ENCODE measurements around the gene PHLDA3. TPM values are rescaled to one million over a fixed set of nuclear protein-coding genes. Genes with fewer than 3 reads are reported as not detected.

Gene PHLDA3
- total RNA-seq, 2 experiments from 2014 or later: 0.45 to 0.71 TPM

DNA sequence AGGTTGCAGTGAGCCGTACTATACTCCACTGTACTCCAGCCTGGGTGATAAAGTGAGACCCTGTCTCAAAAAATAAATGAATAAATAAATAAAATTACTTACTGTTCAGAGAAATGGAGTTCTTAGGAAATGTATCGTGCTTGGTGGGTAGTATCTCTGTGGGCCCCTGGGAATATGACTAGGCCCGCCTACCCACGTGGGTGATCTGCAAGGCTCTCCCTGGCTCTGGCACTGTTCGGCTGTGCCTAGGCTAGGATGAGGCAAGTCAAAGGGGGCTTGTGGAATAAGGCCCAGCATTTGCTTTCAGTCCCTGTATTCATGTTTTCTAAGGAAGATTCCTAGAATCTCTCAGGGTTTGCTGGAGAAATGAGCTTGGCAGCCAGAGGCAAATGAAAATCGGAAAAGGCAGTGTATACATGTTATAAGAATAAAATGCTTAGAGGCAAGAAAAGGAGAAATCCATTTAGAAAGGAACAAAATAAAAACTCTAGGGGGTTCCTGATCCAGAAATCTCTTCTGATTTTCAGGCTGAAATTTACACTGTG is 42.5 kb upstream of the PHLDA3 start:
- Mint-ChIP-seq H3K36me3 (ENCODE audit: low read depth) (peaks cover 2% of the 10 kb centered on the region), H3K27me3 (no peaks in the 10 kb centered on the region), H3K27ac (no peak overlapping the region), H3K4me1 (ENCODE audit: low read depth) (peaks cover 31% of the 10 kb centered on the region), H3K9me3 (no peaks in the 10 kb centered on the region), H3K4me3 (no peak overlapping the region)
- no peak overlapping the region for H3K27ac ChIP-seq (ENCODE audit: low read depth in 1 of 2, low read length in 2 of 2)
- CTCF ChIA-PET: interaction anchor here (2.4 to 8.0 kb wide), 3 partner anchors 9 to 64 kb away, joined by 27 to 187 read pairs (median 29); no protein-coding TSS in a partner anchor
- H3K27me3 ChIP-seq (ENCODE audit: control insufficient read depth in 1 of 2, insufficient read depth in 2 of 2, low read length in 2 of 2): no peaks in the 10 kb centered on the region
- intact Hi-C loops (cut with DNase I, micrococcal nuclease): no loop called here
- DNase-seq: no peak
- POLR2A ChIA-PET: interaction anchor here (2.8 kb wide), 1 partner anchor 30 kb away, joined by 36 read pairs; no protein-coding TSS in a partner anchor
- H3K36me3 ChIP-seq (ENCODE audit: insufficient read depth, low read length): no peaks in the 10 kb centered on the region
- H3K4me1 ChIP-seq (ENCODE audit: insufficient read depth, low read length): peaks cover 17% of the 10 kb centered on the region
- TF ChIP-seq, protein P1, sequence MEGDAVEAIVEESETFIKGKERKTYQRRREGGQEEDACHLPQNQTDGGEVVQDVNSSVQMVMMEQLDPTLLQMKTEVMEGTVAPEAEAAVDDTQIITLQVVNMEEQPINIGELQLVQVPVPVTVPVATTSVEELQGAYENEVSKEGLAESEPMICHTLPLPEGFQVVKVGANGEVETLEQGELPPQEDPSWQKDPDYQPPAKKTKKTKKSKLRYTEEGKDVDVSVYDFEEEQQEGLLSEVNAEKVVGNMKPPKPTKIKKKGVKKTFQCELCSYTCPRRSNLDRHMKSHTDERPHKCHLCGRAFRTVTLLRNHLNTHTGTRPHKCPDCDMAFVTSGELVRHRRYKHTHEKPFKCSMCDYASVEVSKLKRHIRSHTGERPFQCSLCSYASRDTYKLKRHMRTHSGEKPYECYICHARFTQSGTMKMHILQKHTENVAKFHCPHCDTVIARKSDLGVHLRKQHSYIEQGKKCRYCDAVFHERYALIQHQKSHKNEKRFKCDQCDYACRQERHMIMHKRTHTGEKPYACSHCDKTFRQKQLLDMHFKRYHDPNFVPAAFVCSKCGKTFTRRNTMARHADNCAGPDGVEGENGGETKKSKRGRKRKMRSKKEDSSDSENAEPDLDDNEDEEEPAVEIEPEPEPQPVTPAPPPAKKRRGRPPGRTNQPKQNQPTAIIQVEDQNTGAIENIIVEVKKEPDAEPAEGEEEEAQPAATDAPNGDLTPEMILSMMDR (IDR thresholded peaks at IDR 0.05): no peak
- no peak overlapping the region for H3K4me3 ChIP-seq (ENCODE audit: low read length)
- H3K9me3 ChIP-seq (ENCODE audit: control insufficient read depth in 1 of 2, insufficient read depth in 1 of 2, low read length in 2 of 2): no peaks in the 10 kb centered on the region
- no peak for ATAC-seq (ENCODE audit: poor library complexity)

DNA sequence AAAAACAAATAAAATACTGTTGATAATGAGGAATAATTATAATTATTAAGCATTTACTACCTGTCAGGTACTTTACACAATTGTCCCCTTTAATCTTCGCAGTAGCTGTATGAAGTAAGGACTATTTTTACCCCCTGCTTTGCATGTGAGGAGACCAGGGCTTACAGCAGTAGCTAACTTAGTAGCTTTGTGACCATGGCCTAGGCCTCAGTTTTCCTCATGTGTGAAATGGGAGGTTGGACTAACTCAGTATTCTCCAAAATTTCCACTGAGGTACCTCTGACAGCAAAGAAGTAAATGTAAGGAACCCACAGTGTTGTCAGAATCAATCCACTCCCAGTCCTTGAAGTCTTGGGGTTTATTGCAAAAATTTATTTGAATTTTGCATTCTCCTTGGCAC is 41.7 kb upstream of the PHLDA3 start:
- Mint-ChIP-seq H3K27me3 (no peaks in the 10 kb centered on the region), H3K4me1 (ENCODE audit: low read depth) (peaks cover 38% of the 10 kb centered on the region), H3K27ac (no peak overlapping the region), H3K36me3 (ENCODE audit: low read depth) (no peaks in the 10 kb centered on the region), H3K9me3 (no peaks in the 10 kb centered on the region), H3K4me3 (no peak overlapping the region)
- peaks cover 25% of the 10 kb centered on the region for H3K4me1 ChIP-seq (ENCODE audit: insufficient read depth, low read length)
- TF ChIP-seq, protein P1 (IDR thresholded peaks at IDR 0.05): no peak
- H3K36me3 ChIP-seq (ENCODE audit: insufficient read depth, low read length): no peaks in the 10 kb centered on the region
- no peaks in the 10 kb centered on the region for H3K27me3 ChIP-seq (ENCODE audit: control insufficient read depth in 1 of 2, insufficient read depth in 2 of 2, low read length in 2 of 2)
- intact Hi-C loops (cut with DNase I, micrococcal nuclease): no loop called here
- ATAC-seq (ENCODE audit: poor library complexity): no peak
- DNase-seq: no peak
- no peak overlapping the region for H3K4me3 ChIP-seq (ENCODE audit: low read length)
- CTCF ChIA-PET: interaction anchor here (8.0 kb wide), 1 partner anchor 31 kb away, joined by 187 read pairs; no protein-coding TSS in a partner anchor
- POLR2A ChIA-PET: no interaction called here
- H3K27ac ChIP-seq (ENCODE audit: low read depth in 1 of 2, low read length in 2 of 2): no peak overlapping the region
- H3K9me3 ChIP-seq (ENCODE audit: control insufficient read depth in 1 of 2, insufficient read depth in 1 of 2, low read length in 2 of 2): no peaks in the 10 kb centered on the region

DNA sequence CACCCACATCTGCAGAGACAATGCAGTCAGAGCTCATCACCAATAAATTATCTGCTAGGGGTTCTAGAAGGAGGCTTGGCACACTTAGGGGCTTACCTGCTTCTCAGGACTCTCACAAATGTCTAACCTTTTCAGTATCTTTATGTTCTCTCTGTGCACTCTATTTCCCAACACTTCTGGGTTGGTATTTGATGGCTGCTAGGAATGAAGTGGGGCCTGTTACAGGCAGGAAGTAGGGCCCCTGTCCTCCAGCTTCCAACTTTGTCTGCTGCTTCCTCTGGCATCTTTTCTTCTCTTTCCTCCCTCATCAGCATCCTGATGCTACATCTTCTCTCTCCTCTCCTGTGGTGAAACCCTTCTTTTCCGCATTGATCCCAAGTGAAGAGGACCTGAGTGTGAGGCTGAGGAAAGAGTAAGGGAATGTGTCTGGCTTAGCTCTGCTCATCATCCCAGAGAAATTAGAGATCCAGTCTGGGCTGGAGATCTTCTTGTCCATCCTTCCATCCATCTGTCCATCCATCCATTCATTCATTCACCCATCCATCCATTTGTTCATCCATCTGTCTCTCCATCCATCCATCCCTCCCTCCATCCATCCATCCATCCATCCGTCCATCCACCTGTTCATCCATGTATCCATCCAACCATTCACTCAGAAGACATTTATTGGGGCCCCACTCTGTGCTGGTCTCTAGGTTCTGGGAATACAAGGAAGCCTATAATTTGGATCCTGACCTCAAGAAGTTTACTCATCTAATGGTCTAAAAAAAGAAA is 40.8 kb upstream of the PHLDA3 start:
- TF ChIP-seq, protein P1 (IDR thresholded peaks at IDR 0.05): no peak
- Mint-ChIP-seq H3K4me3 (peak overlapping the region; percentile 68), H3K9me3 (no peaks in the 10 kb centered on the region), H3K27ac (peak overlapping the region; percentile 42), H3K27me3 (no peaks in the 10 kb centered on the region), H3K4me1 (ENCODE audit: low read depth) (peaks cover 47% of the 10 kb centered on the region), H3K36me3 (ENCODE audit: low read depth) (no peaks in the 10 kb centered on the region)
- ChIA-PET CTCF (interaction anchor here (8.0 kb wide), 1 partner anchor 30 kb away, joined by 187 read pairs; no protein-coding TSS in a partner anchor), POLR2A (no interaction called here)
- Histone ChIP-seq H3K27ac (ENCODE audit: low read depth in 1 of 2, low read length in 2 of 2) (no peak overlapping the region), H3K36me3 (ENCODE audit: insufficient read depth, low read length) (no peaks in the 10 kb centered on the region), H3K4me1 (ENCODE audit: insufficient read depth, low read length) (peaks cover 34% of the 10 kb centered on the region), H3K27me3 (ENCODE audit: control insufficient read depth in 1 of 2, insufficient read depth in 2 of 2, low read length in 2 of 2) (no peaks in the 10 kb centered on the region), H3K4me3 (ENCODE audit: low read length) (no peak overlapping the region), H3K9me3 (ENCODE audit: control insufficient read depth in 1 of 2, insufficient read depth in 1 of 2, low read length in 2 of 2) (no peaks in the 10 kb centered on the region)
- DNase-seq (no peak), ATAC-seq (ENCODE audit: poor library complexity) (no peak)
- intact Hi-C loops (cut with DNase I, micrococcal nuclease): loop anchor here in 1 of 2 experiments (5.0 to 10.0 kb wide), 2 partner anchors 355 to 443 kb away; partner anchors contain the start of gene TMEM9
